Right renal pelvis (tissue), 4 donors: ENCODE data around the gene RBFOX2. TPM values are rescaled to one million over a fixed set of nuclear protein-coding genes. Genes with fewer than 3 reads are reported as not detected.
"Not testable (repeated sequence)": the region's sequence is repeated elsewhere in the genome, so short reads cannot be mapped to it uniquely, and the experiment has no call there.

Experiments used
- DNase-seq, 4 donors: peaks; one replicate each; pipeline ENCODE4 v3.0.0-alpha.2; 2013; ENCODE audit warnings: low read depth in 4 of 4, low spot score in 3 of 4, missing footprints in 1 of 4
- polyA plus RNA-seq, 4 donors: library from polyadenylated mRNA; unstranded; fragments of 120-200 nt; gene quantifications; one replicate each; pipeline ENCODE4 v1.2.1, GENCODE V29; 2013; ENCODE audit not compliant: insufficient read length in 4 of 4

The RBFOX2 gene
- polyA plus RNA-seq, 4 donors, result 118 to 139 (median 129) TPM

GRCh38 chr22:35746946-35747703 is 281.5 kb downstream of the RBFOX2 start:
- no peak for DNase-seq

GRCh38 chr22:35746248-35746647 is 282.4 kb downstream of the RBFOX2 start:
- no peak for DNase-seq

GRCh38 chr22:35743326-35743860 is 285.2 kb downstream of the RBFOX2 start:
- DNase-seq, result no peak

GRCh38 chr22:35742342-35743100 is 286.1 kb downstream of the RBFOX2 start:
- DNase-seq, result no peak

GRCh38 chr22:35740616-35741015 is 288.0 kb downstream of the RBFOX2 start:
- DNase-seq, result no peak

GRCh38 chr22:35739931-35740380 is 288.7 kb downstream of the RBFOX2 start:
- no peak for DNase-seq

- no peak for DNase-seq
Measured at GRCh38 chr22:35739076-35739930, 289.3 kb downstream of the RBFOX2 start.

GRCh38 chr22:35737886-35738285 is 290.7 kb downstream of the RBFOX2 start:
- DNase-seq, result not testable (repeated sequence)

GRCh38 chr22:35736701-35737100 is 291.9 kb downstream of the RBFOX2 start:
- no peak for DNase-seq

- no peak for DNase-seq
Measured at GRCh38 chr22:35736166-35736565, 292.5 kb downstream of the RBFOX2 start.

GRCh38 chr22:35735542-35735941 is 293.1 kb downstream of the RBFOX2 start:
- no peak for DNase-seq

- DNase-seq, result no peak
Measured at GRCh38 chr22:35734517-35734827, 294.2 kb downstream of the RBFOX2 start.

- no peak for DNase-seq
Measured at GRCh38 chr22:35733791-35734516, 294.7 kb downstream of the RBFOX2 start.

GRCh38 chr22:35733036-35733435 is 295.6 kb downstream of the RBFOX2 start:
- no peak for DNase-seq

GRCh38 chr22:35732116-35732515 is 296.5 kb downstream of the RBFOX2 start:
- DNase-seq, result no peak

GRCh38 chr22:35731321-35731720 is 297.3 kb downstream of the RBFOX2 start:
- DNase-seq, result no peak

GRCh38 chr22:35729309-35729698 is 299.3 kb downstream of the RBFOX2 start:
- no peak for DNase-seq

- no peak for DNase-seq
Measured at GRCh38 chr22:35728639-35729308, 299.9 kb downstream of the RBFOX2 start.

GRCh38 chr22:35727436-35727835 is 301.2 kb downstream of the RBFOX2 start:
- no peak for DNase-seq

GRCh38 chr22:35726933-35727332 is 301.7 kb downstream of the RBFOX2 start:
- DNase-seq, result no peak
